ENCODE results near the gene OR4A16.

Gene OR4A16

GRCh38 chr11:55342901-55343300, at the start of gene OR4A16:
Gene OR4A16 (plus strand): TSS chr11:55343201. CDS start chr11:55343201, 0 bp downstream.
- no peak for DNase-seq (ENCODE audit: low spot score)

- no peak for DNase-seq (ENCODE audit: low spot score)
Measured at GRCh38 chr11:55324500-55324899, 18.5 kb upstream of the OR4A16 start.

- DNase-seq (ENCODE audit: low spot score) = no peak
Measured at GRCh38 chr11:55345306-55345705, 2.3 kb downstream of the OR4A16 start.

- DNase-seq (ENCODE audit: low spot score) = no peak
Measured at GRCh38 chr11:55349032-55349431, 6.0 kb downstream of the OR4A16 start.

GRCh38 chr11:55357560-55358184, 14.7 kb downstream of the OR4A16 start:
- no peak for DNase-seq (ENCODE audit: low spot score)

GRCh38 chr11:55367674-55368073, 24.7 kb downstream of the OR4A16 start, which contains the start of gene OR4A15:
Gene OR4A15 (plus strand): TSS chr11:55367974. CDS start chr11:55367974, 0 bp downstream.
- DNase-seq (ENCODE audit: low spot score) = no peak

Data from germinal center (tissue), 1 donor.